NCI-H2081 treated with DMSO at 0.1 percent for 48 hours (cell line): Measurements from ENCODE around the gene HHIPL1.

Experiments used
- DNase-seq: peaks from one replicate; lab custom pipeline; 2025; lab: John Stamatoyannopoulos, UW

The HHIPL1 gene

GRCh38 chr14:99676657-99677056 lies 31.7 kb downstream of the HHIPL1 start:
- DNase-seq: no peak

DNA sequence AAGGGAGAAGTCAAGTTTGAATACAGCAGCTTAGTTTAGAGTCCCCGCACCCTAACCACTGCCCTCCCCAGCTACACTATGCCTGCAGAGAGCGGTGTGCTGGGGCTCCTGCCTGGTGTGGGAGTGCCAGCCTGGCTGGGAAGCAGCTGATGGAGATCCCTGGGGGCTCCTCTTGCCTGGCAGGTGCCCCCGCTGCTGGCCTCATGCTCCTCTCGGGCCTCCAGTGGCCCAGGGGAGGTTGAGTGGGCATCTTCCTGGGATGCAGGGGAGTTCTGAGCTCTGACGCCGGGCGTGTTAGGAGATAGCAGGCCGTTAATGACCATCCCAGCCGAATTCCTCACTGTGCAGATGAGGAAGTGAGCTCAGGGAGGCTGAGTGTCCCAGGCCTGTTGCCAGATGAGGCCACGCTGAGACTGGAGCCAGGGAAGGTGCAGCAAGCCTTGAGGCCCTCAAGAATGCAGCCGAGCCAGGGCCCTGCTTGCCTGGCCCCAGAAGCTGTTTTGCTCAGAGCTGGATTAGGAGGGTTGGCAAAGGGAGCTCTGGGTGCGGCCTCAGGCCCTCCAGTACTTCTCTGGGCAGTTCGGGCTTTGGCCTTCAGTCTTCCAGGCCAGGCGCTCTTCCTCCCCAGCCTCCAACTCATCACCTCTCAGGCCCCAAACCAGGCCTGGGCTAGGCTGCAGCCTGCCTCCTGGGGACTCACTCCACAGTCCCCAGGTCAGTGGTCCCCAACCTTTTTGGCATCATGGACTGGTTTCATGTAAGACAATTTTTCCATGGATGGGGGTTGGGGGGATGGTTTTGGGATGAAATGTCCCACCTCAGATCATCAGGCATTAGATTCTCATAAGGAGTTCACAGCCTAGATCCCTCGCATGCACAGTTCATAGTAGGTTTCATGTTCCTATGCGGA lies 32.6 kb downstream of the HHIPL1 start:
- no peak for DNase-seq

- no peak for DNase-seq
These were observed 33.3 kb downstream of the HHIPL1 start for GRCh38 chr14:99678198-99678597.

DNA sequence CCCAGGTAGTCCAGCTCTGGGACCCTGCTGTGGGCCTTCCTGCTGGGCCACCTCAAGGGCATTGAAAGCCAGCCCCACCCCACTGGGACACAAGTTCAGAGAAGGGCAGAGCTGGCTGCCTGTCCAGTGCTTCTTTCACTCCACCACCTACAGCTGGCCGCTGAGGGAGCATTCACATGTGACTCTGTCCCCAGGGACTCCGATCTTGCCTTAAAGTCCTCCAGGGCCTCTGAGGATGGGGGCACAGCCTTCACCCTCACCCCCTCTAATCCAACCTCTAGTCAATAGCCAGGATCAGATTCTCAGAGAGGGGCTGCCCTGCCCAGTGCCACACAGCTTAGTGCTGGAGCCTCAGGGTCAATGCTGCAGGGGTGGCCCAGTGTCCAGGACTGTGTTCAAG lies 34.2 kb downstream of the HHIPL1 start:
- DNase-seq: no peak

DNA sequence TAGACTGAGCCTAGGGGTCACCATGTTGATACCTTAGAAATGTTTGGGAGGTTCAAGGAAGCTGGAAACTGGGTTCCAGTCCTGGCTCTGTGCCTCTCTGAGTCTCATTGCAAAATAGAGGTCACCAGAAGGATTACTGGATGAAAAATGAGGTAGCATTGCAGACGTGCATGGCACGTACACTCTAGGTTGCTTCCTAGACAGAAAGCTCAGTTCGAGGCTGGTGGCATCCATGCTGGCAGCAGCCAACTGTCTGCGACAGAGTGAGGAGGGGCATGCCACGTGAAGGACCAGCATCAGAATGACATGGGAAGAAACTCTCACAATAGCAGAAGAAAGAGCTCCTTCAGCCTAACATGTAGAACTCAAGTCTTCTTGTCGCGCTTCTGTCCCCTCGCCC lies 34.6 kb downstream of the HHIPL1 start:
- no peak for DNase-seq

DNA sequence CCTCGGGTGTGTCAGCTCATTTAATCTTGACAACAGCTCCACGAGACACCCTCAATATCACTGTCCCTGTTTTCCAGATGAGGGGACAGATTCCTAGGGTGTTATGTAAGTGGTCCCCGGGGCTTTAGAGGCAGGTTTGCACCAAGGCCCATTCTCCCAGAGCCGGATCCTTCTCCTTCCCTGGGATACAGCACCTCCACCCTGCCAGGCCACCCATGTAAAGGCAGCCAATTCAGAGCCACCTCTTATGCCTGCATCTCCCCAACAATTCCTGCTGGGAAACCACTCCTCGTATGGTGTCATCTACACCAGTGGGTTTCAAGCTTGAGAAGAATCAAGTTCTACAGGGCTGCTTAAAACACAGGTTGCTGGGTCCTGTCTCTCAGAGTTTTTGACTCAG lies 35.1 kb downstream of the HHIPL1 start:
- DNase-seq: no peak

DNA sequence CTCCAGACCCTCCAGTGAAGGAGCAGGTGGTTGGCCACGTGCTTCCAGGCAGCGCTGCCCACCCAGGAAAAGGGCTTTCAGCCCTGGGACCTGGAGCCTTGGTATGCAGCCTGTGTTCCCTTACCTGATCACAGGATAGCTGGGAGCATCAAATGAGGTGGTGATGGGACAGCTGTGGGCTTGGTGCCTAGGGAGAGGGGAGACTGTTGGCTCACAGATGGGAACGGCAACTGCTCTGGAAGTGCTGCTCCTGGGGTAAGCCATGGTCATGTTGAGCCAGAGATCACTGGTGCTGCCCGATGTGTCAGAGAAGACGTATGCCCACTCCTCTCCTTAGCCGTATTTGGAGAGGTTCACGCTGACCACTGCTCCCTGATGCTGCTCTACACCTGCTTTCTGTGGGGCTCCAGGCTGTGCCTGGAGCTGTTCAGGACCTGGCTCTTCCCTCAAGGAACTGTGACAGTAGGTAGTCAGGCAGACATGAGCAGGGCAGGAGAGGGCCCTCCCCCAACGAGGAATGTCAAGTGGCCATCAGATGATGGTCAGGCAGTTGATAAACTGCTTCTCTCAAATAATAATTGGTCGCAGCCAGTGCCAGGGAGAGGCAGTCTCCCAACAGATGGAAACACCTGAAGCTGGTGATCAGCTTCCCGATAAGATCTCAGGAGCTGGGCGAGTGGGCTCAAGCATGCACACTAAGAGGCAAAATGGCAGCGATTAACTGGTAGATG lies 36.3 kb downstream of the HHIPL1 start:
- DNase-seq: no peak

- DNase-seq: no peak
These were observed 36.9 kb downstream of the HHIPL1 start for GRCh38 chr14:99681832-99682148.

GRCh38 chr14:99682809-99683618 lies 38.1 kb downstream of the HHIPL1 start:
- no peak for DNase-seq

GRCh38 chr14:99683619-99684409 lies 38.9 kb downstream of the HHIPL1 start, which contains the start of gene CYP46A1:
Gene CYP46A1, plus strand, starts transcription at chr14:99684298. Its CDS starts 120 bp downstream, at chr14:99684418.
- DNase-seq: peak; percentile 94

DNA sequence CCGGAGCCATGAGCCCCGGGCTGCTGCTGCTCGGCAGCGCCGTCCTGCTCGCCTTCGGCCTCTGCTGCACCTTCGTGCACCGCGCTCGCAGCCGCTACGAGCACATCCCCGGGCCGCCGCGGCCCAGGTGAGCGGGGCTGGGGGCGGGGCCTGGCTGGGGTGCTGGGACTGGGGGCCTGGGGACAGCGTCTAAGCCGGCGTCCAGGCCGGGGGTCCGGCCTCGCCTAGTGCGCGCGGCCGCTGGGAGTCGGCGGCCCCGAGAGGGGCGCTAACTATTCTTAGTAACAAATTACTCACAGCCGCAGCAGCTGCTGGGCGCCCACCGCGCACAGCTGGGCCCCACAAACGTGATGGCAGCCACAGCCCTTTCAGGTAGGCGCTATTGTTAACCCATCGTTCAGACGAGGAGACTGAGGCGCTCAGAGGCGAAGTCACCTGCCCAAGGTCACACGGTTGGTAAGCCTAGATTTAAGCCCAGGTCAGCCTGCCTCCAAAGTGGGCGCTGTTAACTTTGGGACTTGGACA lies 39.5 kb downstream of the HHIPL1 start:
- DNase-seq: no peak

DNA sequence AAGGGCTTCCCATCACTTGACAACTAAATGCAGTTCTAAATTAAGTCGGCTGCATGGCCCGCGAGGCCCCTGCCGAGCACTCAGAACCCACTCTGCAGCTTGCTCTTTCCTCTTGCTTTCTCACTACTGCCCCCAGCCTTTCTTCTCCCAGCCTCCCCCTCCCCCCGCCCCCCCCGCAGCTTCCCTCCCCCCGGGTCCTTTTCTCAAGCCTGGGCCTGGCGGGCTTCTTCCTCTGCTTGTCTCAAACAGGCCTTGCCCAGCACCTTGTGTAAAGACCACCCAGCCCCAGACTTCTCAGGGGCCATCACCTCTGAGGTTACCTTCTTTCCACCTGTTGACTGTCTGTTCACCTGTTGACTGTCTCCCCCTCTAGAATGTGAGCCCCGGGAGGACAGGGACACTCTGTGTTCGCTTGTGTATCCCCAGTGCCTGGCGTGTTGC lies 40.2 kb downstream of the HHIPL1 start:
- DNase-seq: no peak

DNA sequence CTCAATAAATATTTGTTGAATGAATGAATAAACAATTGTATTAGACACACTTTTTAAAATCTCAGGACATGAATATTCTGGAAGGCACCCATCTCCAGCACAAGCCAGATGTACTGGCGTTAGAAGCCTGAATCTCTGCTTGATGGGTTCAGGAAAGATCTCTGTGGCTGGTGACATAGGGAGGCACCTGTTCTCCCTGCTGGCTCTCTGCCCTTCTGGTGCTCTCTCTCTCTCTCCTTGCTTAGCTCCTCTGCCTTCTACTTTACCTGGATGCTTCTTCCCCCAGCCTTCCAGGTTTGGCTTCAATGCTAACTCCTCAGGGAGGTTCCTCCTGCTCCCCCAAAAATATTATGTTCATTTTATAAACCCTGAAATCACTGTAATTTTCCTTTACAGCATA lies 40.7 kb downstream of the HHIPL1 start:
- DNase-seq: no peak

DNA sequence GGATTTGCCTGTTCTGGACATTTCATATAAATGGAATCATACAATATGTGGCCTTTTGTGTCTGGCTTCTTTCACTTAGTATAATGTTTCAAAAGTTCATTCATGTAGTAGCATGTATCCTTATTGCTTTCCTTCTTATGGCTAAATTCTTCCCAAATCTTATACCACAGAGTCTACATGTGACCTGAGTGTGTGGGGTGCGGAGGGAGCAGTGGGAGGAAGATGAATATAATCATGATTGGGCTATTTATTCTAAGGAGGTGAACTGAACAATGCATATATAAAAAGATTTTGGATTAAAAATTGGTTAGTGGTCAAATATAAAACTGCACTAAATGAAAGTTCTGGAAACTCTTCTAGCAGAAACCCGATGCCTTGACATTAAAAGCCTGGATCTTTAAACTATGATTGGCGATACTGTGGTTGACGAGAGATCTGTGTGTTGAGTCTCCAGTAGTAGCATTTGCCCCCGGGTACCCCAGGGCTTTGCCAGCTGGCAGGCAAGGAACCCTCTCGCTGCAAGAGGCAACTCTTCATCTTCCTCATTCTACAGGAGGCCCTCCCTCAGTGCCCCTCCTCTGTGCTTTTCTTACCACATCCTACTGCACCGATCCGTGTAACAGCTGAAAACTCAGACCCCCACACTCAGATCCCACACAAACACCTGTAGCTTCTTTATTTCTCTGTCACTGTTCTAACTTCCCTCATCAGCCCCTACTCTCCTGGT lies 41.8 kb downstream of the HHIPL1 start:
- no peak for DNase-seq

- no peak for DNase-seq
These were observed 42.6 kb downstream of the HHIPL1 start for GRCh38 chr14:99687284-99688209.

DNA sequence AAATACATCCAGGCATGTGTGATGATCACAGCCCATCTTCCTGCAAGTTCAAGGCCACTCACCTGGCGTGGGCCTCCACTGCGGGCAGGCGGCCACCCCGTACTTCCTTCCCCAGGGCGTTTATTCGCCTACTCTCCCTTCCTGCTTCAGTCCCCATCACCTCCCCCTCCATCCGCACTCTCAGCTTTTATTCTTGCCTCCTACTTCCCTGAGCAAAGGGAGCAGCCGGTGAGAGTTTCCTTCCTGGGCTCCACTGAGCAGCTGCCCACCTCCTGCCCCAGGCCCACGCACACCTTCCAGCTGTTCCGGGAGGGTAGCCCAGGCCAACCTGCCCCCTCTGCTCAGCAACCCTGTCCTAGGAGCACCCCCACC lies 43.3 kb downstream of the HHIPL1 start:
- DNase-seq: no peak

GRCh38 chr14:99688629-99689028 lies 43.7 kb downstream of the HHIPL1 start:
- DNase-seq: no peak

GRCh38 chr14:99689266-99690236 lies 44.6 kb downstream of the HHIPL1 start:
- no peak for DNase-seq
